Effector CD8-positive, alpha-beta T cell (primary cell): ENCODE measurements around the gene NCKAP5L.
"Not testable (repeated sequence)": the region's sequence is repeated elsewhere in the genome, so short reads cannot be mapped to it uniquely, and the experiment has no call there.

Experiments used
- DNase-seq: peaks from one replicate; lab custom pipeline; 2025; lab: John Stamatoyannopoulos, UW

Gene NCKAP5L

DNA sequence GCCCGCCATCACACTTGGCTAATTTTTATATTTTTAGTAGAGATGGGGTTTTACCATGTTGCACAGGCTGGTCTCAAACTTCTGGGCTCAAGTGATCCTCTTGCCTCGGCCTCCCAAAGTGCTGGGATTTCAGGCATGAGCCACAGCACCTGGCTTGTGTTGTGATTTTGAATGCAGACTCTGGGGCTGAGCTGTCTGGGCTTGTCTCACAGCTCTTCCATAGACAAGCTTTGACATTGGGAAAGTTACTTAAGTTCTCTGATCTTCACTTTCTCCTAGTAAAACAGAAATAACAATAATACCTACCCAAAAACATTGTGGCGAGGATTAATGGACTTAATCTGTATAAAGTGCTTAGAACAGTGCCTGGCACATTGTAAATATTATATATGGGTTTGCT lies 50.9 kb downstream of the NCKAP5L start:
- DNase-seq, result no peak

GRCh38 chr12:49776858-49777257 lies 51.4 kb downstream of the NCKAP5L start:
- no peak for DNase-seq

GRCh38 chr12:49776413-49776812 lies 51.8 kb downstream of the NCKAP5L start:
- DNase-seq, result peak; percentile 15

DNA sequence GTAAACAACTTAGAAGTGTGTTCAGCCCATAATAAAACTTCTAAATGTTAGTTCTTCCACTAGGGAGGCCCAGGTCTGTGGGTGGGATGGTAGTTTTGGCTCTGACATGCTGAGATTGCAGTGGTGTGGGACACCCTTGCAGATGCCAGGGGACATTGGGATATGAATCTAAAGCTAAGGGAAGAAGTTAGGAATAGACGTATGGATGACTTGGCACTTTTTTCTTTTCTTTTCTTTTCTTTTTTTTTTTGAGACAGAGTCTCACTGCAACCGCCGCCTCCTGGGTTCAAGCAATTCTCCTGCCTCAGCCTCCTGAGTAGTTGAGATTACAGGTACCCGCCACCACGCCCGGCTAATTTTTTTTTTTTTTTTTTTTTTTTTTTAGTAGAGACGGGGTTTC lies 55.1 kb downstream of the NCKAP5L start:
- DNase-seq, result not testable (repeated sequence)

DNA sequence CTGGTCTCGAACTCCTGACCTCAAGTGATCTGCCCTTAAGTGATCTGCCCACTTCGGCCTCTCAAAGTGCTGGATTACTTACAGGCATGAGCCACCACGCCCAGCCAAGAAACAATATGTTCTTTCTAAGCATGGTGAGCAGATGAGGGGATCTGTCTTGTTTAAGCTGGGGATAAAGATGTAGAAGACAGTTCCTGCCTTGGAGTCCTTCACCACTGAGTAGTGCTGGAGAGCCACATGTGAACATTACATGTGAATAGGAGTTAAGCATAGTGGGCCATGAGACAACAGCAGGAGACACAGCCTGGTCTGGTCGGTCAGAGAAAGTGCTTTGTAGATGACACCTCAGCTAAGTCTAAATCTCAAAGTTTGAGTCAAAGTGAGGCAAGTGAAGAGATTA lies 60.9 kb downstream of the NCKAP5L start:
- DNase-seq, result no peak

GRCh38 chr12:49766115-49766455 lies 62.1 kb downstream of the NCKAP5L start:
- DNase-seq, result no peak

DNA sequence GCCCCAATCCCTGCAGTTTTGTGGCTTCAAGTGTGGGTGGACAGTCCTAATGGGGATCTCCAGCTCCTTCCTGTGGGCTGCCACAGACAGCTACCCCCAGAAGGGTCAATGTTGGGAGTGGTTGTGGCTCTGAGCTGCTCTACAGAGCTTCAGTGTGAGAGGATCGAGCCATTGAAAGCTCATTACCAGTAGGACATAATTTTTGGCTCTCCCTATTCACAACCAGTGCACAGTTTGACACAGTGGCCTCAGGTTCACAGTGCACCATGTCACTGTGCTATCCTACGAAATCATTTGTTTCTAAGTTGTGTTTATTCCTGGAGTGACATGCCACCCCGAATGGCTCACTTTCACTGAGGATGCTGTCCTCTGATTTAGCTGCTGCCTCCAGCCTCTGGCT lies 64.1 kb downstream of the NCKAP5L start:
- DNase-seq, result no peak

- DNase-seq, result peak; percentile 75
Observed at GRCh38 chr12:49763006-49763591, 65.1 kb downstream of the NCKAP5L start.

DNA sequence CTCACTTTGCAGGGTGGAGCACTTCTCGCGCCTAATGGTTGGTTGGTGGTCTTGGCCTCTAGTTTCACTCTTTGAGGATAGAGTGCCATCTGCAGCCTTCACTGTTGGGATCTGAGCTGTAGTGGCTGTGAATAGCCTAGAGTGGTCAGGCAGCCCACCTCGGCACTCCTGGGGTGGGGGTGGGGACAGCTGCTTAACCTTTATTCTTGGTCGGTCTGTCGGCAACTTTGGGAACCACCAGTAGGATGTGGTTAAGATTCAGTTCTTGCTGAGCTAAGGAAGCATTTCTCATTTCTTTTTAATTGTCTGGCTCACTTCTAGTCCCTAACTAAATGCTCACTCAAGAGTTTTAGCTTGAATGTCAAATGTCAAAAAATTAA lies 65.8 kb downstream of the NCKAP5L start:
- DNase-seq, result no peak

DNA sequence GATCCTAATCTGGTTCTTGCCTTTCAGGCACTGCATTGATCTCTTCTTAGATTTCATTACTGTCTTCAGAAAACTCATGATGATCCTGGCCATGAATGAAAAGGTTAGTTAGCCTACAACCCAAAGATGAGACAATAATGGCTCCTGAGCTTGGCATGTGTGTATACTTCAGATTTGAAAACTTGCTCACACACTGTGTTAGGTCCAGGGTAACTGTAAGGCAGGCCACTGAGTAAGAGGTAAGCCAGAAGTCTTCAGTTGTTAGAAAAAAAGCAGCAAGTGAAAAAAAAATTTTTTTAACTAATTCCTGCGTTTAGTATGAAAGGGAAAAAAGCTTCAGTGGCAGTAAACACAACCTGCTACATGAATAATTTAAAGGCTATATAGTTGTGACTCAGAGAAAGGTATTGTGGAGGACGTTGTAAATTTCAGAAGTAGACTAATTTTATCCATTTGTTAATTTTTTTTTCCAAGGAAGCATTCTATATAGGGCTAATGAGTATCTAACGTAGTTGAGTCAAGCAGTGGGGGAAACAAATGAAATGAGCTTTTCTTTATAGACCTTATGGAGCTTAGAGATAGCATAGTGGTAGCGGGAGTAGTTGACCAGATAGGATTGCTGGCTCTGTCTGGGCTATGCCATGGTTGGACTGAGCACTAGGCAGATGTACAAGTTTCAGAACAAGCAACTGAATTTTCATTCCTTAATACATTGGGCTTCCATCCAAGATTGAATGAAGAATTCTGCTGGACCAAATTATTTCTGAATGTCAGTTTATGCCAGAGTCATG lies 66.3 kb downstream of the NCKAP5L start:
- DNase-seq, result no peak

DNA sequence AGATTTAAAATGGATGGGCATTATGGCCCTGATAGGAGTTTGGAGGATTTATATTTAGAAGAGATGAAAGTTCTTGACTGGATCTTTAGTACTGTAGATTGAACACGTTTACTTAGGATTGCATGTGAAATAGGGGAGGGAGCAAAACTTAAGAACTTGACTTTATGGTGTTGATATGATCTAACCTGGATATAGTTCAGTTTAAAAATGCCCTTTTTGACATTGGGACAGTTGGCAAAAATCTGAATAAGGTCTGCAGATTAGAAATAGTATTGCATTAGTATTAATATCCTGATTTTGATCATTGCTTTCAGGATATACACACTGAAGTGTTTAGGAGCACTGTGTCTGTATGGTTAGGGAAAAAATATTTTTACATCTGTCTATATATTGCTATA lies 77.2 kb downstream of the NCKAP5L start:
- no peak for DNase-seq

DNA sequence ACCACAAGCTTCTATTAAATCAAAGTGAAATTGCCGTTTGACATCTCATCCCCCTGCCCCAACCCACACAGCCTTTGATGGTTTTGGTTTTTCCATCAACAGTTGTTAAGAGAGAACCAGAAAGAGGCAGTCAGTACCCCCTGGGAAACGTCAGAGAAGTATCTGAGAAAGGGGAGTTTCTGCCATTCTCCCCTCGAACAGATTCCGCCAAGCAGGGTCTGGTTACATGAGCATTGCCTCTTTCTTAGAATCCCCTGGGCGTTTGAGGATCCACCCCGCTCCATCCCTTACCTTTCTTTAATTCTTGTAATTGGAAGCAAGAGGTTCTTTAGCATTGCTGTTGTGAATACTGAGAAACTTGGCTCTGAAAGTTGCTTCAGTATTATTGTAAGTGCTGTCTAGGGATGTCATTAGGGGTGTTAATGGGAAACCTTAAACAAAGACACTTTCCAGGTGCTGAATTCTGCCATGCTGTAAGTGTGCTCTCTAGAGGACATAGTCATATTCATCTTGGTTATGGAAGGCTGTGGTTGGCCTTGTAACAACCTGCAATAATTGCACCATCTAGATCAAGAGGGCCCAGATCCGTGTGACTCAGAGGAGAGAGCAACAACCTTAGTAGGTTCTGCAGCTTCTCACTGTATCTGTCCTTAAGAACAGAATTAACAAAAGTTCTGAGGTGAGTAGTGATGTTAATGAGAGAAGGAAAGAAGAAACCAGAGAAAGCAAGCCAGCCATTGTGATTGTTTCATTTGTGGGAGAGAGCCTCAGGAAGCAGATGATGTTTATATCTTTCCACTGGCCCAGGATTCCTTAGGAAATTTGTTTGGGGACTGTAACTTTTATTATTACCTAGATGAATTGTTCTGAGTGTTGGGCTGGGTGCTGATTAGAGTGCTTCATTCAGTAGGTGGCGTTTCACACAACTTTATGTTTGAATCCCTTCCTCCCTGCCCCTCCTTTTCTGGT lies 77.9 kb downstream of the NCKAP5L start:
- DNase-seq, result no peak

DNA sequence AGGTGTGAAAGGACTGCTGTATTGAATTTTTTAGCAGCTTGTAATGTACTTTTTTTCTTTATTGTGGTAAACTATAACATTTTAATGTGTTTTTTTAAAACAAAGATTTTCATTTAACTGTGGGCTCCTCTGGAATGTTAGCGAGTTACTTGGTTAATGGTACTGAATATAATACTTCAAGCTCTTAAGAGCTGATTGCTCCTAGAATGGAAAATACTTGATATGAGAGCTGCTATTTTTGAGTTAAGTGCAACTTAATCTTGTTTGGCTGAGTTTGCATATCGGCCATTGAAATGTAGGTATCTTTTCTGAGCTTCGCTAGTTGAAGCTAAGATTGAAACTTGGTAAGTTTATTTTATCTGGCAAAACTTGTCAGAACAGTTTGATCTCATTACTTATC lies 79.4 kb downstream of the NCKAP5L start:
- DNase-seq, result no peak

DNA sequence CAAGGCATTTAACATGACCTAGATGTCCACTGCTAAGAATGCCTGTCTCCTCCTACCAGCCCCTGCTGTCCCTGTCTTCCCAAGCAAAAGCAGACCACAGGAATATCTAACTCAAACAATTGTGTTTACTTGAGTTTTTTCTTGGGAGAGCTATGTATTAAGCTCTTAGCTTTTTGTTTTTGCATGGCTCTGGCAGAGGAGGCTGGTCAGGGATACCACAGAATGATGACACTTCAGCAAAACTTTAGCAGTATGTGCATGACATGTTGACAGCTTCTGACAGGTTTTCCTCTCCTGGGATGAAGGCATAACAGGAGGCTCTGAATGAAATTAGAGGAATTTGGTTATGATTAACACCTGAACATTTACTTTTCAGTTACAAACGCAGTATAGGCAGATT lies 79.9 kb downstream of the NCKAP5L start:
- DNase-seq, result no peak

DNA sequence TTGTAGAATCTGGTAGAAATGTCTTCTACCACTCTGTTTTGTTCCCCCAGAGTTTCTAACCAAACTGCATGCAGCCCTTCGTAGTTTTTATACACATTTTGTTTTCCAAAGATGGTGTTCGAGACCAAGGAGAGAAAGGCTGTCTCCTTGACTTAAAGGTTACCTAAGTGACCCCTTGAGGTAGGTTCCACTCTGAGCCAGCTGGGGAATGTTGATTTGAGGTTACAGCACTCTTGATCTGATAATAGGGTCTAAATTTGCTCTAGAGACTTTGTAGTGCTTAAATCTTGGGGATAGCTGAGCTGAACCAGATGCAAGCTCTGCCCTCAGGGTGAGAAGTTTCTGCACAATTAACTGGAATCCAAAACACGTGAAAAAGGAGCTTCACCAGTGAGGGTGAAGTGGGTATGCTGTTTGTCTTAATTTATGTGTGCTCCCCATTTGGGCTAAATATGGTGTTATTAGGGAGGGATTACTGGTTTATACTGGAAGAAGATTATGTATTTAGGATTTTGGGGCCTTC lies 83.8 kb downstream of the NCKAP5L start:
- DNase-seq, result no peak

GRCh38 chr12:49741882-49742620 lies 86.2 kb downstream of the NCKAP5L start:
- DNase-seq, result peak; percentile 76
